ENCODE data around the gene MRPL49. TPM values are rescaled to one million over a fixed set of nuclear protein-coding genes. Genes with fewer than 3 reads are reported as not detected.

MRPL49 gene
- total RNA-seq, 6 donors from 2014 or later = 15.7 to 78.6 (median 57.1) TPM

DNA sequence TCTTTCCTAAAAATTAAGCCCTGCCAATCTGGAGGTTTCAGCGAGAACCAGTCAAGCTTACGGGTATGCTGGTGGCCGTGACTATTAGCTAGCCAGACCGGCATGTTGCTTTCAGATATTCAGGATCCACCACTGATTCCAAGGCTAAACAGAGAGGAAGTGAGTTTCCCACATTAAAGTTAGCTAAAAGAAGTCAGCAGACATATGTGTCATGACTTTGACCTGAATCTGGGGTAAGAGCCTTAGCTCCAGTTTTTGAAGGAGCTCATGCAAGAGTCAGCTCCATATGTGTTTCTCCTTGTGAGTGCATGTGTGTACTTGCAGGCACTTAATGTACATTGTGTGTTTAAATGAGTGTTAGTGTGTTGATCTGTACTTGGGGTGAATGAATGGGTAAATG, 36.7 kb upstream of the MRPL49 start:
- WGBS, 2 donors = 91 to 93% methylated on average over 4 of the region's 4 CpGs

DNA sequence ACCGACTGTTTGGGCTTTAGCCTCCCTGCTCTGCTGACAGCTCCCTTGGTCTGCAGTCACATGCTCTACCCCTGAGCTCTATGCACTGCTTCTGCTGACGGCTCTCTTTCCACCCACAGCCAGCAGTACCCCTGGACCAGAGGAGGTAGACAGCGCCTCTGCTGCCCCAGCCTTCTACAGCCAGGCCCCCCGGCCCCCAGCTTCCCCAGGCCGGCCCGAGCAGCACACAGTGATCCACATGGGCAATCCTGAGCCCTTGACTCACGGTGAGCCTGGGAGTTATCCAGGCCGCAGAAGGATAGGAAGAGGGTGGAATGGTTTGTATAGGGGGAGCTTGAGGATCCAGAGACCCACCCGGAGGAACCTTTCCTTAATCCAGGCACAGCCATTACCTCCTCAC, 35.3 kb upstream of the MRPL49 start:
- no peaks in the 10 kb centered on the region for H3K27me3 ChIP-seq
- no peaks in the 10 kb centered on the region for H3K9me3 ChIP-seq
- peaks cover 15 to 24% (median 19%) of the 10 kb centered on the region in 4 donors for H3K4me1 ChIP-seq
- H3K4me3 ChIP-seq = no peak overlapping the region
- no peak for ATAC-seq (ENCODE audit: low FRiP score in 2 of 2)
- H3K27ac ChIP-seq = no peak overlapping the region
- DNase-seq = peak in 1 of 2 donors; percentile 62
- peaks cover 8 to 46% (median 33%) of the 10 kb centered on the region in 4 donors for H3K36me3 ChIP-seq
- TF ChIP-seq, protein P1, sequence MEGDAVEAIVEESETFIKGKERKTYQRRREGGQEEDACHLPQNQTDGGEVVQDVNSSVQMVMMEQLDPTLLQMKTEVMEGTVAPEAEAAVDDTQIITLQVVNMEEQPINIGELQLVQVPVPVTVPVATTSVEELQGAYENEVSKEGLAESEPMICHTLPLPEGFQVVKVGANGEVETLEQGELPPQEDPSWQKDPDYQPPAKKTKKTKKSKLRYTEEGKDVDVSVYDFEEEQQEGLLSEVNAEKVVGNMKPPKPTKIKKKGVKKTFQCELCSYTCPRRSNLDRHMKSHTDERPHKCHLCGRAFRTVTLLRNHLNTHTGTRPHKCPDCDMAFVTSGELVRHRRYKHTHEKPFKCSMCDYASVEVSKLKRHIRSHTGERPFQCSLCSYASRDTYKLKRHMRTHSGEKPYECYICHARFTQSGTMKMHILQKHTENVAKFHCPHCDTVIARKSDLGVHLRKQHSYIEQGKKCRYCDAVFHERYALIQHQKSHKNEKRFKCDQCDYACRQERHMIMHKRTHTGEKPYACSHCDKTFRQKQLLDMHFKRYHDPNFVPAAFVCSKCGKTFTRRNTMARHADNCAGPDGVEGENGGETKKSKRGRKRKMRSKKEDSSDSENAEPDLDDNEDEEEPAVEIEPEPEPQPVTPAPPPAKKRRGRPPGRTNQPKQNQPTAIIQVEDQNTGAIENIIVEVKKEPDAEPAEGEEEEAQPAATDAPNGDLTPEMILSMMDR (IDR thresholded peaks at IDR 0.05) = no peak
- 90 to 97% methylated on average over 8 to 9 of the region's 9 CpGs for WGBS, 2 donors

More for the DNA sequence above, 36.7 kb upstream of the MRPL49 start:
- Histone ChIP-seq H3K27me3 (no peaks in the 10 kb centered on the region), H3K9me3 (no peaks in the 10 kb centered on the region), H3K4me1 (peaks cover 15 to 24% (median 19%) of the 10 kb centered on the region in 4 donors), H3K4me3 (no peak overlapping the region), H3K36me3 (peaks cover 8 to 46% (median 32%) of the 10 kb centered on the region in 4 donors), H3K27ac (no peak overlapping the region)
- TF ChIP-seq EP300 (IDR thresholded peaks at IDR 0.05) (no peak), POLR2A (IDR thresholded peaks at IDR 0.05) (no peak), POLR2AphosphoS5 (IDR thresholded peaks at IDR 0.05) (no peak)
- TF ChIP-seq, protein P1 (IDR thresholded peaks at IDR 0.05) = no peak
- DNase-seq = no peak
- no peak for ATAC-seq (ENCODE audit: low FRiP score in 2 of 2)

DNA sequence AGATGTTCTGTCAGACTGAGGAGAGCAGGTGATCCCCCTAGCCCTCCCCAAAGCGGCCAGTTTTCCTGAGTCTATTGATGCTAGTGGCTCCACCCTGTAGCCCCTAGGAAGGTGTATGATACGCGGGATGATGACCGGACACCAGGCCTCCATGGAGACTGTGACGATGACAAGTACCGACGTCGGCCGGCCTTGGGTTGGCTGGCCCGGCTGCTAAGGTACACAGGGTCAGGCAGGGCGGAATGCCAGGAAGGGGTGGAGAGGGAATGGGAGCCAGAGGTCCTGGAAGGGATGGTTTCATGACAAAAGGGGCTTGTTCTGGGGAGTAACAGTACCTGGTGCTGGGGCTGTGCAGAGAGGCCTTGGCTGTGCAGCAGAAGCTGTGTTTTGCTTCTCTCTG, 34.9 kb upstream of the MRPL49 start:
- Histone ChIP-seq H3K4me3 (no peak overlapping the region), H3K27ac (no peak overlapping the region), H3K4me1 (peaks cover 15 to 24% (median 19%) of the 10 kb centered on the region in 4 donors), H3K27me3 (no peaks in the 10 kb centered on the region), H3K9me3 (no peaks in the 10 kb centered on the region), H3K36me3 (peaks cover 8 to 46% (median 33%) of the 10 kb centered on the region in 4 donors)
- TF ChIP-seq POLR2A (IDR thresholded peaks at IDR 0.05) (no peak), POLR2AphosphoS5 (IDR thresholded peaks at IDR 0.05) (no peak), EP300 (IDR thresholded peaks at IDR 0.05) (no peak)
- TF ChIP-seq, protein P1 (IDR thresholded peaks at IDR 0.05) = no peak
- 82 to 91% methylated on average over 6 to 11 of the region's 11 CpGs for WGBS, 2 donors
- ATAC-seq (ENCODE audit: low FRiP score in 2 of 2) (no peak), DNase-seq (peak in 1 of 2 donors; percentile 59)

DNA sequence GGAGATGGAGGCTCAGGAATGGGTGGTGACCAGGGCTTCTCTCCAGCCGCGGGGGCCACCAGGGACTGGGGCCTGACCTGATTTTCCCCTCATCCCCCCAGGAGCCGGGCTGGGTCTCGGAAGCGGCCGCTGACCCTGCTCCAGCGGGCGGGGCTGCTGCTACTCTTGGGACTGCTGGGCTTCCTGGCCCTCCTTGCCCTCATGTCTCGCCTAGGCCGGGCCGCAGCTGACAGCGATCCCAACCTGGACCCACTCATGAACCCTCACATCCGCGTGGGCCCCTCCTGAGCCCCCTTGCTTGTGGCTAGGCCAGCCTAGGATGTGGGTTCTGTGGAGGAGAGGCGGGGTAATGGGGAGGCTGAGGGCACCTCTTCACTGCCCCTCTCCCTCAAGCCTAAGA, 34.3 kb upstream of the MRPL49 start:
- DNase-seq = peak in 1 of 2 donors; percentile 77
- WGBS, 2 donors = 90 to 95% methylated on average over 2 to 15 of the region's 15 CpGs
- no peak overlapping the region for H3K27ac ChIP-seq
- no peaks in the 10 kb centered on the region for H3K9me3 ChIP-seq
- no peak for TF ChIP-seq POLR2A (IDR thresholded peaks at IDR 0.05)
- H3K27me3 ChIP-seq = no peaks in the 10 kb centered on the region
- no peak overlapping the region for H3K4me3 ChIP-seq
- no peak for ATAC-seq (ENCODE audit: low FRiP score in 2 of 2)
- peaks cover 15 to 24% (median 19%) of the 10 kb centered on the region in 4 donors for H3K4me1 ChIP-seq
- peaks cover 8 to 46% (median 33%) of the 10 kb centered on the region in 4 donors for H3K36me3 ChIP-seq

DNA sequence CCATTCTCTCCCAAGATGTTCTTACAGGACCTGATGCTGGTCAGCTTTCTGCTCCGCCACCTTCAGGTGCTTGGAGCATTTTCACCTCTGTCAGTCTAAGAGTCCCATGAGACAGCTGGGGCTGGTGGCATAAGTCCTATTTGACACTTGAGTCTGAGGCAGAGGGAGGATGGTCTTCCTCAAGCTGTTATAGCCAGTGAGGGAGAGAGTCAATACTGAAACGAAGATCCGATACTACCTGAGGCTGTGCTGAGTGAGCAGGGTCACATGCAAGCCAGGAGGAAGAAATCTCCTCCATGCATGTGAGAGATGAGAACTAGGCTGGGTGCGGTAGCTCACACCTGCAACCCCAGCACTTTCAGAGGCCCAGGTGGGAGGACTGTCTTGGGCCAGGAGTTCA, 32.5 kb upstream of the MRPL49 start:
- peaks cover 8 to 11% (median 11%) of the 10 kb centered on the region in 4 donors for H3K4me1 ChIP-seq
- no peak overlapping the region for H3K27ac ChIP-seq
- no peak overlapping the region for H3K4me3 ChIP-seq
- DNase-seq (no peak), ATAC-seq (ENCODE audit: low FRiP score in 2 of 2) (no peak)
- H3K36me3 ChIP-seq = peaks cover 8 to 46% (median 33%) of the 10 kb centered on the region in 4 donors
- H3K9me3 ChIP-seq = no peaks in the 10 kb centered on the region
- TF ChIP-seq POLR2AphosphoS5 (IDR thresholded peaks at IDR 0.05) = no peak
- TF ChIP-seq, protein P1 (IDR thresholded peaks at IDR 0.05) = no peak
- no peak for TF ChIP-seq EP300 (IDR thresholded peaks at IDR 0.05)
- TF ChIP-seq POLR2A (IDR thresholded peaks at IDR 0.05) = no peak
- H3K27me3 ChIP-seq = no peaks in the 10 kb centered on the region
- WGBS, 2 donors = 88 to 94% methylated on average over 4 of the region's 4 CpGs

All from upper lobe of left lung (tissue), 6 donors.